Medulla oblongata (tissue), 1 donor: ENCODE measurements around the gene ZFPM1.

Experiments used
- DNase-seq: peaks from one replicate; pipeline ENCODE4 v3.0.0-alpha.2; 2015; ENCODE audit errors: extremely low spot score

ZFPM1 gene

GRCh38 chr16:88433632-88434352 lies 19.3 kb upstream of the ZFPM1 start:
- no peak for DNase-seq

- DNase-seq = no peak
These were observed 18.8 kb upstream of the ZFPM1 start for GRCh38 chr16:88434353-88434690.

GRCh38 chr16:88434746-88435145 lies 18.3 kb upstream of the ZFPM1 start:
- DNase-seq = no peak

- no peak for DNase-seq
These were observed 17.4 kb upstream of the ZFPM1 start for GRCh38 chr16:88435437-88436355.

- DNase-seq = no peak
These were observed 16.3 kb upstream of the ZFPM1 start for GRCh38 chr16:88436796-88437195.

- no peak for DNase-seq
These were observed 15.6 kb upstream of the ZFPM1 start for GRCh38 chr16:88437367-88437964.

GRCh38 chr16:88438084-88438870 lies 14.8 kb upstream of the ZFPM1 start:
- DNase-seq = no peak

- no peak for DNase-seq
These were observed 14.1 kb upstream of the ZFPM1 start for GRCh38 chr16:88439016-88439415.

- no peak for DNase-seq
These were observed 13.4 kb upstream of the ZFPM1 start for GRCh38 chr16:88439706-88440105.

GRCh38 chr16:88440111-88440510 lies 13.0 kb upstream of the ZFPM1 start:
- no peak for DNase-seq

- no peak for DNase-seq
These were observed 12.2 kb upstream of the ZFPM1 start for GRCh38 chr16:88440686-88441405.

GRCh38 chr16:88441460-88441859 lies 11.6 kb upstream of the ZFPM1 start:
- no peak for DNase-seq

- DNase-seq = no peak
These were observed 10.7 kb upstream of the ZFPM1 start for GRCh38 chr16:88442383-88442726.

- DNase-seq = peak; percentile 68
These were observed 10.1 kb upstream of the ZFPM1 start for GRCh38 chr16:88442727-88443576.

- no peak for DNase-seq
These were observed 8.1 kb upstream of the ZFPM1 start for GRCh38 chr16:88444826-88445582.

- no peak for DNase-seq
These were observed 7.5 kb upstream of the ZFPM1 start for GRCh38 chr16:88445583-88445960.

GRCh38 chr16:88446061-88446460 lies 7.0 kb upstream of the ZFPM1 start:
- DNase-seq = no peak

- DNase-seq = no peak
These were observed 6.3 kb upstream of the ZFPM1 start for GRCh38 chr16:88446736-88447135.

- no peak for DNase-seq
These were observed 5.2 kb upstream of the ZFPM1 start for GRCh38 chr16:88447881-88448280.
